Measurements from ENCODE around the gene ZCCHC24.

Gene ZCCHC24

DNA sequence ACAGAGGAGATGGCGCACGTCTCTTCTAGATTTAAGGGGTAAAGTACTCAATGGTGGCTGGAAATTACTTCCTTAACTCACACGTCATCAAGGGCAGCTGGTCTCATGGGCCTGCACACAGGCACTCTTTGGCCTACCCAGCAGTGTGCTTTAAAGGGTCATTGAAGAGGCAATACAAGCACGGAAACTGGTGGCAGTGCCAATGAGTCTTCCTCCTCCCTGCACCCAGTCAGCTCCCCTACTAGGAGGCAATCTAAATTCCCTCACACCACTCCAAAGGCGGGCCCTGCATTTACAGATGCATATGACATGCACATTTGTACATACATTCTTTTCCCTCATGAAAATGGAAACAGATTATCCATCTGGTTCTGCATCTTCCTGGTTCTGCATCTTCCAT is 50.8 kb downstream of the ZCCHC24 start:
- no peak for DNase-seq

DNA sequence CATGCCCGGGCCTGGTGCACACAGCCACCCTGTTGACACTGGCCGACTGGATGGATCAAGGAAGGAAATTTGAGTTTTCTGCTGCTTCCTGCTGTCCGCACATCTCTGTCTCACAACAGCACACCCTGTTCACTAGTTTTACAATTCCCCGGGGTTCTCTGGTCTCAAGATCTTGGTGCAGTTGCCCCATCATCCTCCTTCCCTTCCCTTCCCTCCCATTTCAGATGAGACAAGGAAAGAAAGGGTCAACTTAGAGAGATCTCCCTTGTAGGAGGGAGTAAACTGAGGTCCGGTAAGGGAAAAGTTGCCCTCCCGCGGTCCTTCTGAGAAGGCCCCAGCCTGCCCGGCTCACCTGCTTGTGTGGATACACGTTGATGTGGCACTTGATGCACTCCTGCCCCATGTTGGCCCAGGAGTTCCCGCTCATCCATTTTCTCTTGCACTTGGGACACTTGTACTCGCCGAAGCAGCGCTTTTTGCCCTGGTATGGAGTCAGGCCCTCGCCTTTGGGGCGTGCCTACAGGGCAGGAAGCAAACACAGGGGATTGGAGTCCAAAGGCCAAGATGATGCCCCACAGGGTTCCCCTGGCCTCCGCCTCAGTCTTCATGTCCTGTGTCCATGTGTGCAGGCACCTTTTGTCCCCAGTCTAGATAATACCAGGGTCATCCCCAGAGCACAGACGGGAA is 51.4 kb downstream of the ZCCHC24 start:
- no peak for DNase-seq

DNA sequence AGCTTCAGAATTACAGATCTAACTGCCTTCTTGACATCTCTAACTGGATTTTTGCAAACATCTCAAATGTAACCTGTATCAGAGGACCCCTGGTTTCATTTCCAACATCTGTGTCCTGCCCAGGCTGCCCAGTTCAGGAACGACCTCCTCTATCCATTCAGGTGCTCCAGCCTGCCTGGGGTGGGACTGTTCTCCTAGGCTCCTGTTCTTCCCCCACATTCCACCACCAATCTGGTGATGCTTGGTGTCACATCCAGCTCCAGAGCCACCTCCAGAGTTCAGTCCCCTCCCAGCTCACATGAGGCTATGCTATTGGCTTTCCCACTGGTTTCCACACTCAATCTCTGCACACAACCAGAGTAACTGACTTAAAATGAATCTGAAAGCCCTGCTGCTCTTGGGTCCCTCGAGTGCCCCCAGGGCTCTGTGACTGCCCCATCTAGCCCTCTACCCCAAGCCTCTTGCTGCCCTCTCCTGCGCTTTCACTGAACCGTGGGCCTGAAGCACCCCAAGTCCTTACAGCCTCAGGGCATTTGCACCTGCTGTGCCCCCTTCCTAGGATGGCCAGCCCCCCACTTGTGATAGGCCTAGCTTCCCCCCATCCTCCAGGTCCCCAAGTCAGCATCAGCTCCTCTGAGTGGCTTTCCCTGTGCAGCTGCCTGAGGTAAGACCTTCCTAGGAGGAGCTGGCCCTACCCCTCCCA is 52.1 kb downstream of the ZCCHC24 start:
- DNase-seq = no peak

DNA sequence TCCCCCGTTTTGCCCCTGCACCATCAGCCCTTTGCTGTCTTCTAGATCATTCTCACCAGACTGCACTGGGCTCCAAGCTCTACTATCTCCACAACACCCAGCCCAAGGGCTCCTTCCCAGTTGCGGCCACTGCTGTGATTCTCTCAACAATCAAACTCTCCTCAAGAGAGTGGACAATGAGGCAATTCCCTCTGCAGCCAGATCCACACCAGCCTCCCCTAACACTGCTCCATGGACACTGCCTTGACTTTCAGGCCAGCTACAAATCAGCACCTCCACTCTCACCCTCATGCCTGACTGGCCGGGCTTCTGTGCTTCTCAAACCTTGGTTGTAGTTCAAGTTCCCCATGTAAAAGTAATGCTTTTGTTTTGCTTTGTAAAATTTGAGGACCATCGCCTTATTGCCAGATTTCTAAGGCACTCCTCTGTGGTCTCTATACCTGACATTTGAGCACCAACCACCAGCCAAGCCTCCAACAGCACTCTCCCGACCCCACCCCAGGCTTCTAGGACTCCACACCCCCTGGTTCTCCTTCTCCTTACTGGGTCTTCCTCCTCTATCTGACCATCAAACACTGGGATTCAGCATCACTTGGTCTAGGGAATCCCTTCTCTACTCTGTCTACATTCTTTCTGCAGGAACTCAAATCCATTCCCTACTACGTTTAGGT is 52.8 kb downstream of the ZCCHC24 start:
- DNase-seq = no peak

DNA sequence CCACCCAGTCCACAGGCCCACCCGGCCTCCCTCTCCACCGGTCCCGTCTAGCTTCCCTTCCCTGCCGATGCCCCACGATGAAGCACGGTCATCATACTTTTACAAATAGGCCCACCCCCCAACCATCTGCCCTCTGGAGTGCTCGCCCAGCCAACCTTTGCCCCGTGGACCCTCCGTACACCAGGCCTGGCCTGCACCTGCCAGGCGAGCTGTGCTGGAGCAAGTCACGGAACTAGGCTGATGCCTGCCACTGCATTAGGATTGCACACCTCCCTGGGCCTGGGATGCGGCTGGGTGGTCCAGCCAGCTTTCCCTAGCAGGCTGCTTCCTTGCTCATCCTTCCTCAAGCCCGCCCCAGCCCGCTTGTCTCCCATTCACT is 53.4 kb downstream of the ZCCHC24 start:
- no peak for DNase-seq

DNA sequence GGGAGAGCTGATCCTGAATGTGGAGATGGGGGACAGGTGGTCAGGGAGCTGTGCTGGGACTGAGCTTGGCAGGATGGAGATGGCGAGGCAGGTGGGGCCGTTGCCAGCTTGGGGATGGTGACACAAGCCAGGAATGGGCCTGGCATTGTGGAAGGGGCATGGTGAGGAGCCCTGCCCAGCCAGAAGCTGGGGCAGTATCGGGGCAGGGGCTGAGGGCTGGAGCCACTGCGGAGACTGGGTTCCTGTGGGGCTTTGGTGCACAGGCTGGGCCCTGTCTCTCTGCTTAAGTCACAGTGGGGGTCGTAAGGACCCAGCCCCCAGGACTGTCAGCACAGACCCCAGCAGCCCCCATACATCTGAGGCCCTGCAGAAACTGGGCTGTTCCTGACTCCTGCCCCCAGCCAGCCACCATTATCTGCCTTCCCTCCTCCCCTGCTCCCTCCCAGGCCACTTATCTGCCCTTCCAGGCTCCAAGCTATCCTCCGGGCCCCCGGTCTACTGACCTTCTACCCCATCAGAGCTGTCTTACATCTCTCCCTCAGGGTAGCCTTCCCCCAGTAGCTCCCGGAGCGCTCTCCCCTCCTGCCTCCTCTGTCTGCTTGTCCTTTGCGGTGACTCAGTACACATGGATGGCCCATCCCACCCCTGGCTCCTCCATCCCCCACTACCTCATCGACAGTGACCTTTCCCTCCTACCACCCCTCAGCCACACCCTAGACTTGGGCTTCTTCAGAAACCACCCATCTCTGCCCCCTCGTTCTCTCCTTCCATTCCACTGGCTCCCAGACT is 54.0 kb downstream of the ZCCHC24 start:
- DNase-seq = no peak

DNA sequence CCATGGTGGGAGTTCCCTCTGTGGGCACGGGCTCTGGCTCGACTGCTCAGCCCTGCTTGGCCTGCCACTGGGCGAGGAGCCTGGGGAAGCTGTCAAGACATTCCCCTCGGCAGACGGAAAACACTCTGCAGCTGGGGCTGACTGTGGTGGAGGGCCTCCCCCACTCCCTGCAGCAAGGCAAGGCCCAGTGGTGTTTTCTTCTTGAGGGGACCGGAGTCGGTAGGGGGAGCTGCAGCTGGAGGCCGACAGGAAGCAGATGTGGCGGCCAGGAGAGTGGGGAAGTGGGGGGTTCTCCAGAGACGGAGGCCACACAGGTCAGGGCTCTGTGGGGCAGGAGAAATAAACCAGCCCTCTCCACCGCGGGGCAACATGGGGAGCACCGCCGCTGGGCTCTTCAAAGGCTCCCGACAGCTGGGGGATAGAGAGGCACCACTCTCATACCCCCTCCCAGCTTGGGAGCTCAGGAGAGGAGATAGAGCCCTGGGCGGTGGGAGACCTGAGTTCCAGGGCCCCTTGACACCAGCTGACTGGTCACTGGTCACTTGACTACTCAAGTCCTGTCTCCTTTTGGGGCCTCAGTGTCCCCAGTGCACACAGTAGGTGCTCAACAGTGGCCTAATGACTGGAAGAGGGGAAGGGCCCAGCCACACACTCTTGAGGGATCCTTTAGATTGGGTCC is 54.7 kb downstream of the ZCCHC24 start:
- DNase-seq = no peak

DNA sequence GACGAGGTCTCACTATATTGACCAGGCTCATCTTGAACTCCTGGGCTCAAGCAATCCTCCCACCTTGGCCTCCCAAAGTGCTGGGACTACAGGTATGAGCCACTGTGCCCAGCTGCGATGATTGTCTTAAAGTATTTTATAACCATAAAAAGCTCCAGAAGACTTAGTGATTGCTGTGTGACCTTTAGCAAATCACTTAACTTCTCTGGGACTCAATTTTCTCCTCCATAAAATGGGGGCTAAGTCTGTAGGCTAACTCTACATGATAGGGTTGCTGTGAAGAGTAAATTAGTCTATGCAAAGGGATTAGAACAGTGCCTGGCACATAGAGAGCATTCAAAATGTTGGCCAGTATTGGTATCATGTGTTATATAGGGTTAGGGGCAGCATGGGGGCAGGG is 55.4 kb downstream of the ZCCHC24 start:
- DNase-seq = no peak

DNA sequence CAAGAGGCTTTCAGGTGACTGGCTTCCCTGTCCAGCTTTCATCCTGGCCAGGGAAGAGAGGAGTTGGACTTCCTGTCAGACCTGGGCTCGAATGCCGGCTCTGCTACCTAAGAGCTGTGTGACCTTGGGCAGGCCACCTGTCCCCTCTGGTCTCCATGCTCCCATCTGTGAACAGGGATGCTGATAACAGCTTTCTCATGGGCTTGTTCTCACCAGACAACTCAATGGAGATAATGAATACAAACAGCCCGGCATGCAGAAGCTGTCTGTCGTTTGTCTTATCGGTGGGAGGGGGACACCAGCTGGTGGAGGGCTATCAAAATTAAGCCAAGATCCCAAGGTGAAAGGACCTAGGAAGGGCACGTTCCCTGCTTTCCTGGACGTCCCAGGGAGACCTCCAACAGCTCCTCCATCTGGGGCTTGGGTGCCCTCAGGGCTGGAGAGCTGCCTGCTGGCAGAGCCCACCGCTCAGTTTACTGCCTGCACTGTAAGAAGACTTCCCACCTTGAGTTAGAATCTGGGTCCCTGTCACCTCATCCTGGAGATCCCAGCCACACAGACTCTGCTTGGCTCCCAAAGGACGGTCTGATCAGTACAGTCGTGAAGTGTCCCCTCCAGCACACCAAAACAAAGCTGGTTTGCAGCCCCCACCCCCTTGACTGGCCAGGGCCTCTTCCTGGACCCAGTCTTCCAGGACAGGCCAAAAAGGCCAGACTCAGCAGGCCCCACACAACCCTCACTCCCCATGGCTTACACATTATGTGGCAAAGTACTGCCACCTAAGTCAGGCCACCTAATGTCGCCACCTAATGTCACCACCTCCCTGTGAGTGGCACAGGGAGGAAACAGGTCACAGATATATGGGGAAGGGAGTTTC is 57.2 kb downstream of the ZCCHC24 start:
- DNase-seq = no peak

DNA sequence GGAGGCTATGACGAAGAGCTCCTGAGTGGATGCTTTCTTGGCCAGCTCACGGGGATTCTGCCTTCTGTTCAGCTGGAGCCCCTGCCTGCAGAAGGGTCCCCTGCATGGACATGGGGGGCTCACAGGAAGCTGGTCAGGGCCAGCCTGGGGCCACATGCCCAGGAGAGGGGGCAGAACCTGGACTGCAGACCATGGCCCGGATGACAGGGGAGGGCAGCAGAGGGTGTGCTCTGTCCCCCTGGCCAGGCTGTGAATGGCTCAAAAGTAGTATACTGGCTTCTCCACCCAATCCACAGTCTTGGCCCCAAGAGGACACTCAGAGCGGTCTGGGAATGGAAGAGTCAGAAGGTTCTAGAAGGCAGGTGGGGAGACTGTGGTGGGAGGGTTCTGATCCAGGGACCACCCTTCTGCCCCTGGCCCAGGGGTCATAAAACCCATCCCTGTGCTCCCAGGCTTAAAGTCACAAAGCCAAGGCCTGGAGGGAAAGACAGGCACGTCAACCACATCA is 57.9 kb downstream of the ZCCHC24 start:
- DNase-seq = no peak

DNA sequence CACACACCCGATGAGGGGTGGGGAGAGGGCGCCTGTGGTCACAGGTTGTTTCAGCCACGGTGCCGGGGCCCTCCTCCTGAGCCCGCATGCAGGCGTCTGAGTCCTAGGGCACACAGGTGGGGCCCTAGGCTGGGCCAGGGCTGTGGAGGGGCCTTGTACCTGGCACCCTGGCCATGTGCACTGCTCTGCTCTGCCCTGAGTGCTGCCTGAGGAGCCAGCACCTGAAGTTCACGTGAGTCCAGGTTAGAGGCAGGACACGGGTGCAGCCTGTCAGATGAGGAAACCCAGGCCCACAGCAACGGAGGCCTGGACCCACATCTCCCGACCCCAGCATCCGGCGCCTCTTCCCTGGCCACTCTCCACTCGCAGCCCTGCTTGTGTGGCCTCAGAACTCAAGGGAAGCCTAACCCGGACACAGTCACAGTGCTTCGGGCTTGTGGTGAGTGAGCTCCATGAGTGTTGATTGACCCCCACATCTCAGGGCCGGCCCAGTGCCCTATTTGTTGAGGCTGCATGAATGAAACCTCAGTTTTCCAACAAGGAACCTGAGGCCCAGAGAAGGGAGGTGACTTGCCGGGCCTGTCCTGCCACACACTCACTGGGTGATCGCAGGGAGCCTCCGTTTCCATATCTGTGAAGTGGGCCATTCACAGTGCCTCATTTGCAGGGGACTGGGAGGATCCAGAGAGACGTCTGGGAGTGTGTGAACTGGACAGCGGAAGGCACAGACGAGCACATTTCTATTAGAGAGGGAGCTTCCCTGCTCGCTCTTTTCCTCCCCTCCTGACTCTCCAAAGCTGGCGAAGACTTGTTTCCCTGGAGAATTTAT is 58.6 kb downstream of the ZCCHC24 start:
- no peak for DNase-seq

DNA sequence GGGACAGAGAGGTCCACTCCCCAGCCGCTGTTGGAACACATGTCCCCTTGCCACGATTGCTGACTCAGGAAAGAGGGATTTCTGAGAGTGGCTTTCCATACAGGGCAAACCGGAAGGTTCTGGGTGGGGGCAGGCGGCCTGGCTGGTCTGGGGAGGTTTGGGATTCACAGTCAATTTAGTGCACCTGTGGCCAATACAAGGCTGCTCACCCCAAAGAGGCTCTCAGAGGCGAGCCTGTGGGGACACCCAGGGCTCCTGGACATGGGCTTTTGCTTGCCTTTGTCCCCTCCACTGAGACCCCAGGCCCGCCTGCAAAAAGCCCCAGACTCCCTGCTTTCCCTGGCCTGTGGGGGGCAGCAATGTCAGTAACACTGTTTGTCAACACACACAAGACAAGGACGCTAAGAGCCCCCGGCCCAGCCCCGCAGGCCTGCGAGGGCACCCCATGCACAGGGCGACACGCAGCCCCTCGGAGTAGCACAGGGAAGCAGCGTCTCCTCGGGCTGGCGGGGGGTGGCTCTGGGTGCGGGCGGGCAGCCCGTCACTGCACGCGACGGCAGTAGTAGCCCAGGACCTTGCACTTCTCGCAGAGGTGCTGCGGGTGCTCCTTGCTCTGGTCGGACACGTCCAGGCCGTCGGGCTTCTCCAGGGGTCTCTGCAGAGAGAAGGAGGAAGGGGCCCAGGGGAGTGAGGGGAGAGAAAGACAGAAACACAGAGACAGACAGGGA is 59.5 kb downstream of the ZCCHC24 start:
- DNase-seq = no peak

DNA sequence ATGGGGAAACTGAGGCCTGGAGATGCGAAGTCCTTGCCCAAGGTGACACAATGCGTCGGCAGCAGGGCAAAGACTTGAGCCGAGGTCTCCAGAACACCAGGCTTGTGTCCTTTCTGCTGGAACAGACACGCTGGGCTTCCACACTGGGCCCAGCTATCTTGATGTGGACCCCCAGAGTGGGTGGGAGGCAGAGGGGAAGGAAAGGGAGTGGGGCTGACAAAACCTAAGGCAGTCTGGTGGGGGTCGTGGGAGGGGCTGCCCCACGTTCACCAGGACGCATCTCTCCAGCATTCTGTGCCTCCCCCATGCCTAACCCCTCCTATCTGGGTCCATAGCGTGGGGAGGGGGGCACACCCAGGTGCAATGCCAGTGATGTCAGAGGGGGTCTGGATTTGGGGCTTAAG is 60.0 kb downstream of the ZCCHC24 start:
- no peak for DNase-seq

DNA sequence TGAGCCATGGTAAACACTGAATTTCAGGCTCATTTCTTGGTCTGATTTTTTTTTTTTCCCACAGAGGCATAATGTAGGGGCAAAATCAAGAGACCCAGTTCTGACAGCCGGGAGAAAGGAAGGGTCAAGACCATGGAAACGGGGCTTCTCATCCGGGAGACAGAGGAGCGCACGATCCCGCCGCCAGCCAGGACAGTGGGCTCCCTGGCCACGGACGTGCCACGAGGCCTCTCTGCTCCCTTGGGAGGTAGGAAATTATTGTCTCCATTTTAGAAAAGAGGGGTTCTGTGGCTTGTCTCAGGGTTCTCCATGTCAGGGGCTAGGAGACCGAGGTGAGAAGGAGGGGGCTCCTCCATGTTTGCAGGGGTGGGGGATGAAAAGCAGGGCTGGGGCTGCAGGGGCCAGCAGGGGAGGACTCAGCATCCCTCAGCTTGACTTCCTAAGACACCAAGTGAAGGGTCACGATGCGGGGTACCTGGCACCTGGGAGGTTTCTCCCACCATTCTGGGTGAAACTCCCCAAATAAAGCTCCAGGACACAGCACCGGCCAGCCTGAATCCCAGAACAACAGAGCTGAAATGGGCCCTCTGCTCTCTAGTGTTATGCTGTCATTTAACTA is 60.5 kb downstream of the ZCCHC24 start:
- no peak for DNase-seq

DNA sequence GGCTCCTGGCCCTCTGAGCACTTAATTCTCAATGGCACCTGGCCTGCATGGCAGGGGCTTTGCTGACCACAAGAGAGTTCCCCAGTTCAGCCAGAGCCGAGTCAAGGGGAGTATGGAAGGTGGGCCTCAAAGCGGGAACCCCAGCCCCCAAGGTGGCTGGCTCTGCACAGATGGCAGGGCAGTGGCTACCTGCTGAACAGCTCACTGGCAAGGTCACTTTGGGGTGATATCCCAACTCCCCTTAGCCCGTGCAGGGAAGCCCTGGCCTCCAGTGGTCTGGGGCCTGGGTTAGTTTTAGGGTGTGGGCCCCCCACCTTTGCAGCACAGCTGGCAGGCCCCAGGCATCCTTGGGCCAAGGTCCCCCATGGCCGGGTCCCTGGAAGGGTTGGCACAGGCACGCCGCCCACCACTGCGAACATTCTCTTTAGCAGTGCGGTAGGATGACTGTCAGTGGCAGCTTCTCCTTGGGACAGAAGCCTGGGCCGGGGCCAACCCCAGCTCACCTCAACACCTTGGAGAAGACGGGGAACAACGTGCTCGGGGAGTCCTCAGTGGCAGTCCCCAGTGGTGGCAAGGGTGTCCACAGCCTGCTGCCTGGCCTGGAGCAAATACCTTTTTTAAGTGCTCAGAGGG is 61.3 kb downstream of the ZCCHC24 start:
- no peak for DNase-seq

DNA sequence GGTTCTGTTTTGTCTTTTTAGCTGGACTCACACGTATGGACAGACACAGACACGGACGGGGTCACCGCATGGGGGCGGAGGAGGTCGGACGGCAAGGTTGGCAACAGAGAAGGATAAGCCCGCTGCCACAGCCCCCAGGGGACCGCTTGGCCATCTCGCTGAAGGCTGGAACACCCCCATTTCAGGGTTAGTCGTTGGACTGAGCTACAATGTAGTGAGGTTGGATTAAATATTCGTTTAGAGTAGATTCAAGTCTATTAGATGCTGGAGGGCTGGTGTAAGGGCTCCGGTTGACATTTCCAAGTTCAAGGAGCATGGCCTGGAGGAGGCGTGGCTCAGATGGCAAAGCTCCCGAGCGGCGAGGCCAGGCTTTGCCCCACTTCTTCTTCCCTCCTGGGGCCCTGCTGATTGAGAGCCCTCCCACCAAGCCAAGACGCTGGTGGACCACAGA is 62.9 kb downstream of the ZCCHC24 start:
- no peak for DNase-seq

DNA sequence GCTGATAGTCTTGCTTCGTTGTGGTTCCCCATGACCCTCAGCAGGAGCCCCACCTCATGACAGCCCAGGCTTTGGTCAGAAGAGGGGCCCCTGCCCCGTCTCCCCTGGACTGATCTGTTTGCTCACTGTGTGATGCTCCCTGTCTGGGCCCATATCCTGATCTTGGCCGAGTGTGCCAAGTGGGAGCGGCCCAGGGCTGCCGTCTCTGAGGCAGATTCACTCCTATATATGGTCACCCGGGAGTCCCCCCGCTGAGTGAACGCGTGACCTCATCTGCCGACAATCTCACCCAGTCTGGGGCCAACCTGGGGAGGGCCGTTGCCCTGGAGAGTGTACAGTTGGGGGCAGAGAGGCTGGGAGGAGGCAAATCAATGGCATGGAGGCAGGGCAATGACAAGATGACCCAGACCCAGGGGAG is 63.6 kb downstream of the ZCCHC24 start:
- DNase-seq = peak; percentile 70

DNA sequence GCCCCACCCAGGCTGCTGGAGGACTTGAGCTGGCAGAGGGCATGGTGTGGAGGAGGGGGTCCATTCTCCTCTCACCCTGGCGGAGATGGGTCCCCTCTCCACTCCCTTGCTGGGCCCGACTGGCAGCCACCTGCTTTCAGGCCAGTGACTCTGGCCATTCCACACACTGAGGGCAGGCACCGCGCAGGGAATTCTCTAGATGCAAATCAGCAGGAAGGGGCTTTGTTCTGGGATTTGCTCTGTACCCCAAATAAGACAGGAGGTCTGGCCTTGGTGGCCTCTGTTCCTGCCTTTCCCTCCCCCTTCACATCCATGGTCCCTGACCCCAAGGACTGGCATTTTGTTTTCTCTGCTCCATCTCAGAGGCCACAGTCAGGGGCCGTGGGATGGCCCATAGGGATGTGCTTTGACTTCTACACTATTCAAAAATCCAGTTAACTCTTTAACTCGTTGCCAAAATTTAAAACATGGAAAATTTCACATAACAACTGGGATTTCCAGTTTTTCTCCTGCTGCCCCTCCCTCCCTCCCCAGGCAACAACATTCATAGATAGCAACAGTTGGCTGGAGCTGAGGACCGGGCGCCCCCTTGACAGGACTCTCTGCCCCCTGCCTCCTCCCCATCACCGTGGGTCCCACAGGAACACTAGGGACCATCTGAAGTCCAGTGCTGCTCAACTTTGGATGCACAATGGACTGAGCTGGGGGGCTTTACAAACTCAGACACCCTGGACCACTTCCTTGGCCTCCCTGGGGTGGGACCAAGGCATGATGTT is 64.3 kb downstream of the ZCCHC24 start:
- no peak for DNase-seq
